Activated CD4-positive, alpha-beta T cell treated with anti-CD3 and anti-CD28 coated beads, Interleukin-10, Interleukin-2, amounts not matched to agents 100 ng/mL and 50 ng/mL, durations not matched to agents 16 hours and 8 hours (primary cell): ENCODE measurements around the gene NRXN2.

Experiments used
- DNase-seq: peaks from one replicate; pipeline ENCODE4 v3.0.0-alpha.2; 2020

NRXN2 gene

GRCh38 chr11:64644647-64645275 lies 78.2 kb downstream of the NRXN2 start:
- no peak for DNase-seq

GRCh38 chr11:64643920-64644646 lies 78.9 kb downstream of the NRXN2 start:
- no peak for DNase-seq

- no peak for DNase-seq
Observed at GRCh38 chr11:64643256-64643881, 79.6 kb downstream of the NRXN2 start.

GRCh38 chr11:64642871-64643255 lies 80.1 kb downstream of the NRXN2 start:
- DNase-seq = no peak

- no peak for DNase-seq
Observed at GRCh38 chr11:64642418-64642735, 80.6 kb downstream of the NRXN2 start.

- DNase-seq = no peak
Observed at GRCh38 chr11:64641596-64642417, 81.2 kb downstream of the NRXN2 start.

GRCh38 chr11:64639885-64640284 lies 83.1 kb downstream of the NRXN2 start:
- no peak for DNase-seq

- no peak for DNase-seq
Observed at GRCh38 chr11:64638829-64639228, 84.2 kb downstream of the NRXN2 start.

GRCh38 chr11:64638018-64638665 lies 84.9 kb downstream of the NRXN2 start:
- DNase-seq = no peak

- DNase-seq = no peak
Observed at GRCh38 chr11:64637334-64638017, 85.5 kb downstream of the NRXN2 start.

GRCh38 chr11:64633555-64634159 lies 89.3 kb downstream of the NRXN2 start:
- DNase-seq = no peak

GRCh38 chr11:64632654-64633053 lies 90.3 kb downstream of the NRXN2 start:
- no peak for DNase-seq

- DNase-seq = no peak
Observed at GRCh38 chr11:64632237-64632636, 90.8 kb downstream of the NRXN2 start.

- DNase-seq = no peak
Observed at GRCh38 chr11:64631675-64632074, 91.3 kb downstream of the NRXN2 start.

GRCh38 chr11:64629796-64630562 lies 93.0 kb downstream of the NRXN2 start:
- no peak for DNase-seq

- DNase-seq = no peak
Observed at GRCh38 chr11:64629103-64629502, 93.9 kb downstream of the NRXN2 start.

- DNase-seq = no peak
Observed at GRCh38 chr11:64628596-64628995, 94.4 kb downstream of the NRXN2 start.

- no peak for DNase-seq
Observed at GRCh38 chr11:64627371-64627770, 95.6 kb downstream of the NRXN2 start.

- DNase-seq = no peak
Observed at GRCh38 chr11:64626637-64627036, 96.4 kb downstream of the NRXN2 start.

GRCh38 chr11:64624883-64625481 lies 98.0 kb downstream of the NRXN2 start:
- DNase-seq = no peak

GRCh38 chr11:64622681-64623080 lies 100.3 kb downstream of the NRXN2 start:
- no peak for DNase-seq
